NCI-H2081 treated with DMSO at 0.1 percent for 48 hours (cell line): ENCODE measurements around the gene MYBPC1.
"Not testable (repeated sequence)": the region's sequence is repeated elsewhere in the genome, so short reads cannot be mapped to it uniquely, and the experiment has no call there.

Source experiments
- DNase-seq: peaks from one replicate; lab custom pipeline; 2025; lab: John Stamatoyannopoulos, UW

Gene MYBPC1

DNA sequence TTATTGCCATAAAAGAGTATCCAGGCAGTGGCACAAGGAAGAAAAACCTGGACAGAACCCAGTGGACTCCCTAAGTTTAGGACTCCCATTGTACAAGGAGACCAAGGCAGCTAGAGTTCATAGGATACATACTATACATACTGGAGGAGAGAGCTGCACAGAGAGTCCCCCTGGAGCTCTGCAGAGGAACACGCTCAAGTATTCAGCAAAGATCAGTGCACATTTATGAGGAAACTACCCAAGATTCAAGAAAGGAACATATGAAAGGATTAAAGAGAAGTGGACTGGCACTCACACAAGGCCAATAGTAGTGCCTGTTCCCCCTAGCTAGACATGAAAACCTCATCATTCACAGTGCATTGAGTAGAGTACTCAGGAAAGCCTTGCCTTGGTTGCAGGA lies 59.7 kb downstream of the MYBPC1 start:
- DNase-seq: no peak

DNA sequence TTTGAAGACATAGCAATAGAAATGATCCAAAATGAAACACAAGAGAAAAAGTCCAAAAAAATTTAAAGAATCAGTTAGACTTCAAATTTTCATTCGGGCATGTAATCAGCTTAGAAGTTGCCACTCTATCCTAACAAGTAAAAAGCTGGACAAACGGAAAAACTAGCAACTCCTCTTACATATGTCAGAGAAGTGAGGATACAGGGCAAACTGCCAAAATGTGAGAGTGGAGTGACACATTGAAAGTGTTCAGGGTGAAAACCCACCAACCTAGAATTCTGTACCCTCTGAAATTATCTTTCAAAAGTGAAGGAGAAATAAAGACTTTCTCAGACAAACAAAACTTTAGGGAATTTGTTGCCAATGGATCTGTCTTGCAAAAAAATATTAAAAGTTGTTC lies 60.6 kb downstream of the MYBPC1 start:
- DNase-seq: no peak

- not testable (repeated sequence) for DNase-seq
Observed at GRCh38 chr12:101660662-101661061, 65.9 kb downstream of the MYBPC1 start.

DNA sequence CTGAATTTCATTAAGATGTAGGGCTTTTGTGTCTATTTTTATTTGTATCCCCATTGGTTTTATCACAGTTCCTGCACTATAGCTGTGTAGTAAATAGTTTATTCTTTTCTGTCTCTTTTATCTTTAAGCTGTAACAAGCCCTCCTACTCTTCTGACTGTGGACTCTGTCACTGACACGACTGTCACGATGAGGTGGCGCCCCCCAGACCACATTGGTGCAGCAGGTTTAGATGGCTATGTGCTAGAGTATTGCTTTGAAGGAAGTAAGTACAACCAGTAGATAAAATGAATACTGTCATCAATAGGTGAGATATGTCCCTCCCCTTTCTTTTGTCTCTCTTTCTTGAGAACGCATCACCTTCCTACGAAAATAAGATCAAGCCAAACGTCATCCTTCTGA lies 68.5 kb downstream of the MYBPC1 start:
- no peak for DNase-seq

DNA sequence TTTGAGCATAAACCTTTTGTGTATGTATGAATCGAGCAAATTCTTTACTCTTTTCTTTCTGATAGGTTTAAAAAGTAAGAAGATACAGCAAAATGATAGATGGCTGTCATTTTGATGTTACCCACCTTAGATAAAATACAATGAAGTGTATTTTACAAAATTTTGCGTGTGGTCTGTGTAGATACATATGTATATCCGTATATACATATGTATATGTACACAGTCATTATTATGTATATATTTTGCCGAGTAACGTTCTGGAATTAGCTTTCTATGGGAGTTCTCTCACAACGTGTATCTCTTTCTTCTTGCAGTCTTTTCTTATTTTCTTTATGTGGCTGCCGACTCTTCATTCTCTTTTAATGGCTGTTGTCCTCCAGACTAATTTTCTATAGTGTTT lies 70.2 kb downstream of the MYBPC1 start:
- no peak for DNase-seq

- DNase-seq: no peak
Observed at GRCh38 chr12:101666052-101666728, 71.4 kb downstream of the MYBPC1 start.

- DNase-seq: no peak
Observed at GRCh38 chr12:101667591-101667990, 72.8 kb downstream of the MYBPC1 start.

DNA sequence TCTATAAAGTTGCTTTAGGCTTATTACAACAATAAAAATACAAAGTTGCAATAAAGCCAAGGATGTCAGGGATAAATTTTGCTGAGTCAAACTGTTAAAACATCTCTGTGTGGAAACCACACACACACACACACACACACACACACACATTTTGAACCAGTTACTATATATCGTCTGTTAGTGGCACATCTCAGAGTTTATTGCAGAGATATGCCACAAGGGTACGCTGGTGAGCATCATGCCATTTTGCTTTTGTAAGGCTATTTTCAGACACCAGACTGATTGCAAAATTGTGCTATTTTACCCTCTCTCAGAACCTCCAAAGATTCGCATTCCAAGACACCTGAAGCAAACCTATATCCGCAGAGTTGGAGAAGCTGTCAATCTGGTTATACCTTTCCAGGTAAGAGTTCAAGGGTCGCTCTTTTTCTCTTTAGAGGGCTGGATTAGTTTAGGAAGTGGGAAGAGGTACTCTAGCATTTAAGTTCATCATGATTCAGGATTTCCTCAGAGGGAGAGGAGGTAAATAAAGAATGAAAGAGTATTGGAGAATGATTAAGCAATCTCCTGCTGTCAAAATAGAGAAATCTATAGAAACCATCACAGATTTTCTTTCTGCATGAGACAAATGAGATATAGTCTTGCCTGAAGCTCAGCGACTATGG lies 75.4 kb downstream of the MYBPC1 start:
- DNase-seq: no peak

DNA sequence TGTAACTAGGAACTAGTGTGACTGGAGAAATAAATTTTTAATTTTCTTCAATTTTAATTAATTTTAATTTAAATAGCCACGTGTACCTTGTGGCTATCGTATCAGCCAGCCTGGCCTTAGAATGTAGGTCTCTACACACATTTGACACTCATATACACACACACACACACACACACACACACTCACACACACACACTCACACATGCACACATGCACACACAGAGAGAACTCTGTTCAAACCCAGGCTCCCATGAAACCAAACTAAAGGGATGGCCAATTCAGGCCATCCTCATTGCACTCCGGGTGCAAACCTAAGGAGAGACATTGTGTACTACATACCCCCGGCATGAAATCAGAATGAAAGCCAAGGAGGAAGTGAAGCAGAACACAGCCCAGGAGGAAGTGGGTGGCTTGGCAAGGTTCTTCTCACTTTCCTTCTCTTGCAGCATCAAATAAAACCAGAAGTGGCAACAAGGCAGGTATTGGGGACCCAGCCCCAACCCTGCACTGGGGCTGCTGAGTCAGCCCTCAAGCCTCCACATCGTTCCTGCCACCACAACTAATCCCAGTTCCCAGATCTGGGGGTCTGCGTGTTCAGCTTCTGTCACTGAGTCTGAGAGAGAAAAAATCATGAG lies 76.5 kb downstream of the MYBPC1 start:
- DNase-seq: no peak

GRCh38 chr12:101671833-101672232 lies 77.1 kb downstream of the MYBPC1 start:
- DNase-seq: no peak

- DNase-seq: no peak
Observed at GRCh38 chr12:101675555-101675954, 80.8 kb downstream of the MYBPC1 start.

- not testable (repeated sequence) for DNase-seq
Observed at GRCh38 chr12:101676497-101676896, 81.7 kb downstream of the MYBPC1 start.

- no peak for DNase-seq
Observed at GRCh38 chr12:101678081-101678480, 83.3 kb downstream of the MYBPC1 start.

- DNase-seq: no peak
Observed at GRCh38 chr12:101680240-101680639, 85.5 kb downstream of the MYBPC1 start.

DNA sequence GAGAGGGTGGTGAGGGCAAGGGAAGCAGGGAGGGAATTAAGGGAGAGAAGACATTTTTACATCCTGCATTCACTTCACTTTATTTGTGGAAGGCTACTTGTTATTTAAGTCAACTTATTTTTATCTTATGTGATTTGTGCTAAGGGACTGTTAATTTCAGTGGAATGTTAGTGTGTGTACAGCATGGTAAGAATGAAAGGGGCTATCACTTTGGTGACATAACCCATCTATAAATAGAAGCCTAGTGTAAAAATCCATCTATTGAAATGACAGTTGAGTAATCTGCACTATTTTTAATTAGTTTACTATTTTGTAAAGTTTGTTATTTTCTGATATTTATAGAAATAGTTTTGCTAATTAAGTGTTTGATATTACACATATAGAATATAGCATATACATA lies 85.9 kb downstream of the MYBPC1 start:
- no peak for DNase-seq

GRCh38 chr12:101681627-101682026 lies 86.9 kb downstream of the MYBPC1 start:
- DNase-seq: not testable (repeated sequence)

GRCh38 chr12:101685092-101685491 lies 90.3 kb downstream of the MYBPC1 start:
- DNase-seq: no peak

- DNase-seq: no peak
Observed at GRCh38 chr12:101686176-101686575, 91.4 kb downstream of the MYBPC1 start.

DNA sequence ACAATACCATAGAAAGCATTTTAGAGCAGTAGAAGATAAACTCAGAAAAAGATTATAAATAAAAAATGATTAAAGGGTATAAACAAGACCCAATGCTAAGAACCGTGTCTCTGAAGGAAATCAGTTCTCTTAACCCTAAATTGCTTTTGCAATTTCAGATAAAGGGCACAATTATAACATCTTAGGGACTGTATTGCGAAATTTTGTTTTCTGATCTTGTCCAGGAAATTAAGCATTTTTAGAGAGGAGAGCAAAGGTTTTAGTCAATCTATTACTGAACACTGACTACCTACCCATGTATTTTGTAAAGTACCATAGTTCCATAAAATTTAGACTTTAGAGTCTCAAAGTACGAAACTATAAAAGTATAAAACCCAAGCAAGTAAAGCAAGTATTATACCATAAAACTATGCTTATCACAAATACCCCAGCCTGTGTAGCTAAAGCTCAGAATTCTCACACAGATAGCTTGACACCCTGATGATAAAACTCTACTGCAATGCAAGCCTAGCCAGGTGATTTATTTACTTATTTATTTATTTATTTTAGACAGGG lies 95.8 kb downstream of the MYBPC1 start:
- no peak for DNase-seq

GRCh38 chr12:101691503-101692096 lies 96.8 kb downstream of the MYBPC1 start:
- no peak for DNase-seq

- DNase-seq: no peak
Observed at GRCh38 chr12:101694297-101694848, 99.6 kb downstream of the MYBPC1 start.

DNA sequence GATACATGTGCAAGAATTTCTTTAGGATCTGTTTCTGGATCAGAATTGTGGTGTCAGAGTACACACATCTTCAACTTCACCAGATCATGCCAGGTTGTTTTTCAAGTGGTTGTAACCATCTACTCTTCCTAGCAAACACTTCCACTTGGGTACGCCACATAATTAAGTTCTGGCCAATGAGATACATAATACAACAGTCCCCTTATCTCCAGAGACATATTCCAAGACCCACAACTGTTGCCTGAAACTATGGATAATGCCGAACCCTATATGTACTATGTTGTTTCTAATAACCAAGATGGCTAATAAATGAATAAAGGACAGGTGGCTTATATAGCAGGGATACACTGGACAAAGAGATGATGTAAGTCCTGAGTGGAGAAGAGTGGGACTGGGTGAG lies 100.2 kb downstream of the MYBPC1 start:
- no peak for DNase-seq
